Measurements from ENCODE around the gene TMEM151B. TPM values are rescaled to one million over a fixed set of nuclear protein-coding genes. Genes with fewer than 3 reads are reported as not detected.

TMEM151B gene
- total and polyA plus RNA-seq, 9 of the 15 experiments (the other 6 are each of a cell fraction or from before 2014, with no cell fraction given): not detected

DNA sequence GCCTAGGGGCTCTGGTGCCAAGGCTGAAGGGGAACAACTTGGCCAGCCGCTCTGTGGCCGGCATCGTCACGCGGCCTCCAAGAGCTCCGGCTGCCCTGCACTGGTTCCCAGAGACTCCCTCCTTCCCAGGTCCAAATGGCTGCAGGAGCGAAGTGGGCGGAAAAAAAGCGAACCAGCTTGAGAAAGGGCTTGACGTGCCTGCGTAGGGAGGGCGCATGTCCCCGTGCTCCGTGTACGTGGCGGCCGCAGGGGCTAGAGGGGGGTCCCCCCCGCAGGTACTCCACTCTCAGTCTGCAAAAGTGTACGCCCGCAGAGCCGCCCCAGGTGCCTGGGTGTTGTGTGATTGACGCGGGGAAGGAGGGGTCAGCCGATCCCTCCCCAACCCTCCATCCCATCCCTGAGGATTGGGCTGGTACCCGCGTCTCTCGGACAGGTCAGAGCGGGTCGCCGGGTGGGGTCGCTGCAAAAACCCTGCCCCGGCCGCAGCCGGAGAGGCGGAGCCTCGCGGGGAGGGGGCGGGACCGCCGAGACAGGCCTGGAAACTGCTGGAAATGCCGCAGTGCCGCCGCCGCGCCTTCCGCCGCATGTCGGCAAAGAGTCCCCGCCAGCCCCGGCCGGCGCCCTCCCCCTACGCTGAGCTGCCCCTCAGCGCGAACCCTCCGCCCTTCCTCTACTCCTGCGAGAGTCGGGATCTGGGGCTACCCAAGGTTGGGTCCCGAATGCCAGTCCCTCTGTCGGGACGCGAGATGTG lies 24.2 kb upstream of the TMEM151B start (continued):
- TF ChIP-seq MYBL2 (IDR thresholded peaks at IDR 0.05; ENCODE audit: low read depth) (no peak), MYBL2 (CRISPR knock-in tag; IDR thresholded peaks at IDR 0.05; ENCODE audit: borderline replicate concordance) (no peak), SOX6 (IDR thresholded peaks at IDR 0.05) (peak; percentile 27; the same call in 1 of the 2 replicates), CBX2 (IDR thresholded peaks at IDR 0.05; ENCODE audit: insufficient read depth, low read length, poor library complexity, severe bottlenecking) (no peak), ZBTB1 (CRISPR knock-in tag; IDR thresholded peaks at IDR 0.05; ENCODE audit: borderline replicate concordance, low read depth) (no peak; the same call in 1 of the 2 replicates), ZNF408 (CRISPR knock-in tag; IDR thresholded peaks at IDR 0.05; ENCODE audit: low read depth) (no peak), ZBTB17 (CRISPR knock-in tag; IDR thresholded peaks at IDR 0.05) (peak; percentile 24; the same call in 1 of the 2 replicates), PHF8 (IDR thresholded peaks at IDR 0.05; ENCODE audit: borderline replicate concordance, low read length) (no peak; the same call in 1 of the 2 replicates), ETV6 (IDR thresholded peaks at IDR 0.05; ENCODE audit: borderline replicate concordance in 1 of 2, low read depth in 2 of 2, low read length in 1 of 2) (no peak), ETV6 (CRISPR knock-in tag; IDR thresholded peaks at IDR 0.05; ENCODE audit: borderline replicate concordance) (no peak), E2F3 (CRISPR knock-in tag; IDR thresholded peaks at IDR 0.05) (no peak; the same call in 1 of the 2 replicates), CTBP1 (IDR thresholded peaks at IDR 0.05; ENCODE audit: borderline replicate concordance) (peak; percentile 92), PCBP1 (IDR thresholded peaks at IDR 0.05; ENCODE audit: low read depth, low read length, poor library complexity, severe bottlenecking) (peak; percentile 100), NCOR1 (IDR thresholded peaks at IDR 0.05) (peak; percentile 36; the same call in 1 of the 2 replicates), KLF6 (CRISPR knock-in tag; IDR thresholded peaks at IDR 0.05; ENCODE audit: borderline replicate concordance) (no peak), ZNF212 (CRISPR knock-in tag; IDR thresholded peaks at IDR 0.05) (no peak), CHD4 (IDR thresholded peaks at IDR 0.05; ENCODE audit: insufficient read depth, insufficient replicate concordance, low read depth, low read length, poor library complexity, severe bottlenecking) (peak; percentile 62), ZNF239 (CRISPR knock-in tag; IDR thresholded peaks at IDR 0.05) (no peak), ERF (CRISPR knock-in tag; IDR thresholded peaks at IDR 0.05) (no peak), DNMT1 (IDR thresholded peaks at IDR 0.05) (no peak), RFX7 (CRISPR knock-in tag; IDR thresholded peaks at IDR 0.05) (no peak), NFXL1 (CRISPR knock-in tag; IDR thresholded peaks at IDR 0.05) (no peak)
- TF ChIP-seq, protein P1, sequence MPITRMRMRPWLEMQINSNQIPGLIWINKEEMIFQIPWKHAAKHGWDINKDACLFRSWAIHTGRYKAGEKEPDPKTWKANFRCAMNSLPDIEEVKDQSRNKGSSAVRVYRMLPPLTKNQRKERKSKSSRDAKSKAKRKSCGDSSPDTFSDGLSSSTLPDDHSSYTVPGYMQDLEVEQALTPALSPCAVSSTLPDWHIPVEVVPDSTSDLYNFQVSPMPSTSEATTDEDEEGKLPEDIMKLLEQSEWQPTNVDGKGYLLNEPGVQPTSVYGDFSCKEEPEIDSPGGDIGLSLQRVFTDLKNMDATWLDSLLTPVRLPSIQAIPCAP (CRISPR knock-in tag; IDR thresholded peaks at IDR 0.05; ENCODE audit: borderline replicate concordance): no peak
- TF ChIP-seq, protein P2, sequence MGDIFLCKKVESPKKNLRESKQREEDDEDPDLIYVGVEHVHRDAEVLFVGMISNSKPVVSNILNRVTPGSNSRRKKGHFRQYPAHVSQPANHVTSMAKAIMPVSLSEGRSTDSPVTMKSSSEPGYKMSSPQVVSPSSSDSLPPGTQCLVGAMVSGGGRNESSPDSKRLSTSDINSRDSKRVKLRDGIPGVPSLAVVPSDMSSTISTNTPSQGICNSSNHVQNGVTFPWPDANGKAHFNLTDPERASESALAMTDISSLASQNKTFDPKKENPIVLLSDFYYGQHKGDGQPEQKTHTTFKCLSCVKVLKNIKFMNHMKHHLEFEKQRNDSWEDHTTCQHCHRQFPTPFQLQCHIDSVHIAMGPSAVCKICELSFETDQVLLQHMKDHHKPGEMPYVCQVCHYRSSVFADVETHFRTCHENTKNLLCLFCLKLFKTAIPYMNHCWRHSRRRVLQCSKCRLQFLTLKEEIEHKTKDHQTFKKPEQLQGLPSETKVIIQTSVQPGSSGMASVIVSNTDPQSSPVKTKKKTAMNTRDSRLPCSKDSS (IDR thresholded peaks at IDR 0.05; ENCODE audit: low read depth, partially characterized antibody): no peak
- TF ChIP-seq, protein P3, sequence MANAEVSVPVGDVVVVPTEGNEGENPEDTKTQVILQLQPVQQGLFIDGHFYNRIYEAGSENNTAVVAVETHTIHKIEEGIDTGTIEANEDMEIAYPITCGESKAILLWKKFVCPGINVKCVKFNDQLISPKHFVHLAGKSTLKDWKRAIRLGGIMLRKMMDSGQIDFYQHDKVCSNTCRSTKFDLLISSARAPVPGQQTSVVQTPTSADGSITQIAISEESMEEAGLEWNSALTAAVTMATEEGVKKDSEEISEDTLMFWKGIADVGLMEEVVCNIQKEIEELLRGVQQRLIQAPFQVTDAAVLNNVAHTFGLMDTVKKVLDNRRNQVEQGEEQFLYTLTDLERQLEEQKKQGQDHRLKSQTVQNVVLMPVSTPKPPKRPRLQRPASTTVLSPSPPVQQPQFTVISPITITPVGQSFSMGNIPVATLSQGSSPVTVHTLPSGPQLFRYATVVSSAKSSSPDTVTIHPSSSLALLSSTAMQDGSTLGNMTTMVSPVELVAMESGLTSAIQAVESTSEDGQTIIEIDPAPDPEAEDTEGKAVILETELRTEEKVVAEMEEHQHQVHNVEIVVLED (CRISPR knock-in tag; IDR thresholded peaks at IDR 0.05): peak; percentile 37

All from K562 (cell line).